Choroid plexus epithelial cell (primary cell): ENCODE data around the gene DDX42.
"Not testable (repeated sequence)": the region's sequence is repeated elsewhere in the genome, so short reads cannot be mapped to it uniquely, and the experiment has no call there.

ENCODE experiments used
- DNase-seq: peaks from one replicate; pipeline ENCODE4 v3.0.0-alpha.2; 2010; ENCODE audit warnings: low read depth
- H3K4me3 ChIP-seq: 2 replicates; pipeline ENCODE4 v1.5.1; 2011; ENCODE audit warnings: low read depth, mild to moderate bottlenecking, control low read depth, low read length, moderate library complexity
- TF ChIP-seq, protein P1 (sequence below): conservative IDR thresholded peaks from 2 replicates; pipeline ENCODE4 v1.5.1; 2011; ENCODE audit warnings: low read depth, mild to moderate bottlenecking, control low read depth, inconsistent platforms, low read length, moderate library complexity

Gene DDX42

GRCh38 chr17:63859257-63859656 lies 85.3 kb downstream of the DDX42 start:
- TF ChIP-seq, protein P1, sequence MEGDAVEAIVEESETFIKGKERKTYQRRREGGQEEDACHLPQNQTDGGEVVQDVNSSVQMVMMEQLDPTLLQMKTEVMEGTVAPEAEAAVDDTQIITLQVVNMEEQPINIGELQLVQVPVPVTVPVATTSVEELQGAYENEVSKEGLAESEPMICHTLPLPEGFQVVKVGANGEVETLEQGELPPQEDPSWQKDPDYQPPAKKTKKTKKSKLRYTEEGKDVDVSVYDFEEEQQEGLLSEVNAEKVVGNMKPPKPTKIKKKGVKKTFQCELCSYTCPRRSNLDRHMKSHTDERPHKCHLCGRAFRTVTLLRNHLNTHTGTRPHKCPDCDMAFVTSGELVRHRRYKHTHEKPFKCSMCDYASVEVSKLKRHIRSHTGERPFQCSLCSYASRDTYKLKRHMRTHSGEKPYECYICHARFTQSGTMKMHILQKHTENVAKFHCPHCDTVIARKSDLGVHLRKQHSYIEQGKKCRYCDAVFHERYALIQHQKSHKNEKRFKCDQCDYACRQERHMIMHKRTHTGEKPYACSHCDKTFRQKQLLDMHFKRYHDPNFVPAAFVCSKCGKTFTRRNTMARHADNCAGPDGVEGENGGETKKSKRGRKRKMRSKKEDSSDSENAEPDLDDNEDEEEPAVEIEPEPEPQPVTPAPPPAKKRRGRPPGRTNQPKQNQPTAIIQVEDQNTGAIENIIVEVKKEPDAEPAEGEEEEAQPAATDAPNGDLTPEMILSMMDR, result no peak
- DNase-seq, result no peak
- no peak overlapping the region for H3K4me3 ChIP-seq

DNA sequence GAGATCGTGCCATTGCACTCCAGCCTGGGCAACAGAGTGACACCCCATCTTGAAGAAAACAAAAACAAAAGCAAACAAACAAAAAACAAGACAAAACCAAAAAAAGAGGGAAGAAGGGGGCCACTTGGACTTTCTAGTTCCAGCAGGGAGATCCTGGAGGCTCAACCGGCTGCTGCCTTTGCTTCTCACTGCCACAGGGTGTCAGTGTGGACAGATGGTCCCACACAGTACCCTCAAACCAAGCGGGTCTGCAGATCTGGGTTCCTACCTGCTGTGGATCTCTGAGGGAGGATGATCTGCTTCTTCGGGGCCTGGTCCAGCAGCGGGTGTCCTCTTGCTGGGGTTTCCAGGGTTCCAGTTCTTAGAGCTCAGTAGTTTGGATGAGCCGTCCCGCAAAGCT lies 92.7 kb downstream of the DDX42 start:
- peak; percentile 20 for DNase-seq
- H3K4me3 ChIP-seq, result not testable (repeated sequence)
- TF ChIP-seq, protein P1, result peak; percentile 43
